IMR-90 (cell line): ENCODE data around the gene AQP6.

Experiments
- CTCF ChIP-seq: conservative IDR thresholded peaks from 2 replicates; pipeline ENCODE4 v1.5.1; 2012; ENCODE audit warnings: mild to moderate bottlenecking, low read depth, low read length, improper control_type of control experiment
- POLR2A ChIP-seq: IDR thresholded peaks from 2 replicates; pipeline ENCODE4 v1.6.1; 2012; ENCODE audit warnings: mild to moderate bottlenecking, low read depth, low read length
- RFX5 ChIP-seq: IDR thresholded peaks from 2 replicates; pipeline ENCODE4 v1.8.0; 2012; ENCODE audit warnings: low read depth, mild to moderate bottlenecking, low read length, moderate library complexity

DNA sequence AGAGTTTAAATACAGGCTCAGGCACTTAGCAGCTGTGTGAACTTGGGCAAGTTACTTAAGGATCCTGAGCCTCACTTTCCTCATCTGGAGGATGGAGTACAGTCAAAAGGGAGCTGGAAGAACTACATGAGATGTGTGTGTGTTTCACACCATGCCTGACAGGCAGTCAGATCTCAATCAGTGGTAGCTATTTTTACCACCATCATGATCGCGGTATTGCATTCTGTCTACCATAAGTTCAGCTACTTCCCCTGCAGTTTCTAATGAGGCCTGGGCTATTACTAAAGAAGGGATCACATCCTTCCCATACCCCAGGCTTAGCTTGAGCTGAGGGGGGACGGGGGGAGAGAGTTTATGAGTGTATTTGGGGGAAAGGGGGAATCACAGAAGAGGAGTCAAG, 7.0 kb downstream of the AQP6 start:
- TF ChIP-seq CTCF: no peak
- TF ChIP-seq POLR2A: no peak
- no peak for TF ChIP-seq RFX5
